Kidney glomerular epithelial cell (primary cell): ENCODE measurements around the gene PLEKHD1.

Experiments used
- DNase-seq: peaks from one replicate; lab custom pipeline; 2025; lab: John Stamatoyannopoulos, UW

Gene PLEKHD1

GRCh38 chr14:69518289-69519101 lies 34.0 kb downstream of the PLEKHD1 start:
- DNase-seq: peak; percentile 38

- peak; percentile 80 for DNase-seq
These were observed 34.9 kb downstream of the PLEKHD1 start for GRCh38 chr14:69519204-69520100.

- DNase-seq: no peak
These were observed 37.5 kb downstream of the PLEKHD1 start for GRCh38 chr14:69522026-69522425.

- DNase-seq: no peak
These were observed 41.4 kb downstream of the PLEKHD1 start for GRCh38 chr14:69525896-69526295.

- no peak for DNase-seq
These were observed 43.1 kb downstream of the PLEKHD1 start for GRCh38 chr14:69527635-69528034.

GRCh38 chr14:69528143-69528542 lies 43.6 kb downstream of the PLEKHD1 start:
- no peak for DNase-seq

GRCh38 chr14:69528930-69529329 lies 44.4 kb downstream of the PLEKHD1 start:
- no peak for DNase-seq

GRCh38 chr14:69529563-69529962 lies 45.0 kb downstream of the PLEKHD1 start:
- DNase-seq: no peak

GRCh38 chr14:69530095-69530494 lies 45.6 kb downstream of the PLEKHD1 start:
- DNase-seq: no peak

- DNase-seq: no peak
These were observed 46.6 kb downstream of the PLEKHD1 start for GRCh38 chr14:69531135-69531534.

GRCh38 chr14:69532561-69533340 lies 48.2 kb downstream of the PLEKHD1 start:
- no peak for DNase-seq

GRCh38 chr14:69535230-69535848 lies 50.8 kb downstream of the PLEKHD1 start:
- peak; percentile 33 for DNase-seq

GRCh38 chr14:69536971-69537370 lies 52.4 kb downstream of the PLEKHD1 start:
- DNase-seq: no peak

- DNase-seq: no peak
These were observed 53.4 kb downstream of the PLEKHD1 start for GRCh38 chr14:69537900-69538299.

- DNase-seq: no peak
These were observed 54.2 kb downstream of the PLEKHD1 start for GRCh38 chr14:69538766-69539165.

- no peak for DNase-seq
These were observed 55.3 kb downstream of the PLEKHD1 start for GRCh38 chr14:69539631-69540410.

GRCh38 chr14:69540654-69541335 lies 56.3 kb downstream of the PLEKHD1 start:
- DNase-seq: no peak

- no peak for DNase-seq
These were observed 57.8 kb downstream of the PLEKHD1 start for GRCh38 chr14:69542311-69542710.

- no peak for DNase-seq
These were observed 59.0 kb downstream of the PLEKHD1 start for GRCh38 chr14:69543341-69544115.
